Epithelial cell of prostate (primary cell): ENCODE data around the gene ZNF410.
"Not testable (repeated sequence)": the region's sequence is repeated elsewhere in the genome, so short reads cannot be mapped to it uniquely, and the experiment has no call there.

ENCODE experiments used
- DNase-seq: peaks from one replicate; pipeline ENCODE4 v3.0.0-alpha.2; 2011; ENCODE audit warnings: low read depth, low spot score
- H3K27ac ChIP-seq: fragments of 450-650 bp; 2 replicates; pipeline ENCODE4 v1.5.1; 2017; ENCODE audit warnings: mild to moderate bottlenecking

ZNF410 gene

DNA sequence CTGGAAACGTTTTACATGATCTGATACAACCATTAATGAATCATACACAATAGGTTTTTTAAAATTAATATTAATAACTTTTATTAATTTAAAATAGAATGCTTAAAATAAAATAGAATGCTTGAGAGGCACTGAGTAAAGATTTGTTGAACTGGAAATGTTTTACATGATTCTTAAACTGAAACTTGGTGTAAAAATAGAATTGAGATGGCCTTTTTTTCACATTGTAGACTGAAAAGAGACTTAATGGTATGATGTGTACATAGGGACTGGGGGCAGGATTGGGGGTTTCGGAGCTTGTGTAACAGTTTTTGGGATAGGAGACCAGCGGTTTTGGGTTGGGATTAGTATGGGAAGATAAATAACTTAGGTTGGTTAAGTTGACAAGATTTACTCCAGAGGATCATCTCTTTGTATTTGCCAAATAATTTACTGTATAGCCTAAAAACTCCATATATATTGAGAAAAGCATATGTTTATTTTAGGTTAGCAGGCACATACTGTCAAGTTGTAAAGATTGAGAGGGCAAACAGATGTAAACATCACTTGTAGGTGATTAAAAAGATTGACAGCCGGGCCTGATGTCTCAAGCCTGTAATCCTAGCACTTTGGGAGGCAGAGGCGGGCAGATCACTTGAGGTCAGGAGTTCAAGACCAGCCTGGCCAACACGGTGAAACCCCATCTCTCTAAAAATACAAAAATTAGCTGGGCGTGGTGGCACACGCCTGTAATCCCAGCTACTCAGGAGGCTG lies 2.0 kb upstream of the ZNF410 start:
- DNase-seq = no peak
- no peak overlapping the region for H3K27ac ChIP-seq

GRCh38 chr14:73887318-73887616 lies 608 bp downstream of the ZNF410 start:
- no peak for DNase-seq
- H3K27ac ChIP-seq = peak overlapping the region; percentile 91

- DNase-seq = no peak
- H3K27ac ChIP-seq = peak overlapping the region; percentile 91
Observed at GRCh38 chr14:73887694-73888459, 1.2 kb downstream of the ZNF410 start.

DNA sequence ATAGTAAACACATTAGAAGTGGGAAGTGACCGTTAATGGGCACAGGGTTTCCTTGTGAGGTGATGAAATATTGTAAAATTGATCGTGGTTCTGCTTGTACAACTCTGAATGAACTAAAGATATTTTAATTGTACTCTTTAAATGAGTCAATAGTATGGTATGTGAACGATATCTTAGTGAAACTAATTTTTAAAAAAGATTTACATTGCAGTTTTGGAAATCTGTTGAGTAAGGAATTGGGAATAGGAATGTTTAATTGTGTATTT lies 1.7 kb downstream of the ZNF410 start:
- peak overlapping the region; percentile 91 for H3K27ac ChIP-seq
- DNase-seq = no peak

DNA sequence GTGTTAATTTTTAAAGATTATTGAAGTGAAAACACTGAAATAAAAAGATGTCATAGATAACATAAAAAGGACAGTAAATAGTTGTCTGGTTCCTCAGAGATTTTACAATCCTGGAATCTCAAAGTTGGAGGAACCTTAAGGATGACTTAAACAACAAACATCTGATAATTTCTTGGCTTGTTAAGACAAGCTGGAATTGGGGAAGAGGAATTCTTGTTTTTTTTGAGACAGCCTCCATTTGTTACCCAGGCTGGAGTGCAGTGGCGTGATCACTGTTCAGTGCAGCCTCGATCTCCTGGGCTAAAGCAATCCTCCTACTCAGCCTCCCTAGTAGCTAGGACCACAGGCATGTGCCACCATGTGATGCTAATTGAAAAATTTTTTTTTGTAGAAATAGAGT lies 2.3 kb downstream of the ZNF410 start:
- peak overlapping the region; percentile 91 for H3K27ac ChIP-seq
- DNase-seq = no peak

GRCh38 chr14:73889376-73889775 lies 2.7 kb downstream of the ZNF410 start:
- peak overlapping the region; percentile 91 for H3K27ac ChIP-seq
- no peak for DNase-seq

GRCh38 chr14:73894180-73894687 lies 7.6 kb downstream of the ZNF410 start:
- not testable (repeated sequence) for H3K27ac ChIP-seq, DNase-seq

DNA sequence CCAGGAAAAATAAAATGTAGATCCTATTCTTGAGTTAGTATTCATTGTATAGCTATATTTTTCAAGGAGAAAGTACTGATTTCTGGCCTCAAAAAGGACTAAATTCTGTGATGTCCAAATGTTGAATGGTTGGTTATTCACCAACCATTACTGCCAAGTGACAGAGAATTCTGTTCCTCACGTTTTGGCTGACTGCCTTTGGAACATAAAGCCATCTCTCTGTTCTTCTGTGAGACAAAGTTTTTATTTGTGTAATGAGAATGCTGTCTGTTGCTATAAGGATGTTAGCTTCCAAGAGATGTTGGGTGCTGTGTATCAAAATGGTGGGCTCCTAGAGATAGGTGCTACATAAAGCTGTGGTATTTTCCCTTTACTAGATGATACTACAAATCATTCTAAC lies 9.3 kb downstream of the ZNF410 start:
- DNase-seq = no peak
- no peak overlapping the region for H3K27ac ChIP-seq

GRCh38 chr14:73896521-73896920 lies 9.9 kb downstream of the ZNF410 start:
- H3K27ac ChIP-seq = no peak overlapping the region
- DNase-seq = no peak

- H3K27ac ChIP-seq = no peak overlapping the region
- no peak for DNase-seq
Observed at GRCh38 chr14:73903028-73903427, 16.4 kb downstream of the ZNF410 start.

- no peak for DNase-seq
- no peak overlapping the region for H3K27ac ChIP-seq
Observed at GRCh38 chr14:73909681-73910080, 23.0 kb downstream of the ZNF410 start.

DNA sequence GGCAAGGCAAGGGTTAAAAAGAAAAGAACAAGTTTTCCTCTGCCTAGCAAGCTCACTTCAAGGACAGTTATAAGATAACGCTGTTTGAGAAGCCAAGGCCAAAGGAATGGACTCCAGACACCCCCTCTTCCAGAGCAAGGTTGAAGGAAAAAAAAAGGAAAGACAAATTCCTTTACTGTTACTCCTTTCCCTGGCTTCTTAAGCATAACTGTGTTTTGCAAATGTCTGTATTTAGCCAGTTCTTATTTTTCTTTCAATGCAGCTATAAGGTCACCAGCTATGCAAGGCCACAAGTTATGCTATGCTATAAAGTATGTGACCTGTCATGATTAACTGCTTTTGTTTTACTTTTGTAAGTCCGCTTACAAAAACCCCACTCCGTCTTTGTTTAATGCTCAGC lies 26.6 kb downstream of the ZNF410 start:
- no peak overlapping the region for H3K27ac ChIP-seq
- no peak for DNase-seq

DNA sequence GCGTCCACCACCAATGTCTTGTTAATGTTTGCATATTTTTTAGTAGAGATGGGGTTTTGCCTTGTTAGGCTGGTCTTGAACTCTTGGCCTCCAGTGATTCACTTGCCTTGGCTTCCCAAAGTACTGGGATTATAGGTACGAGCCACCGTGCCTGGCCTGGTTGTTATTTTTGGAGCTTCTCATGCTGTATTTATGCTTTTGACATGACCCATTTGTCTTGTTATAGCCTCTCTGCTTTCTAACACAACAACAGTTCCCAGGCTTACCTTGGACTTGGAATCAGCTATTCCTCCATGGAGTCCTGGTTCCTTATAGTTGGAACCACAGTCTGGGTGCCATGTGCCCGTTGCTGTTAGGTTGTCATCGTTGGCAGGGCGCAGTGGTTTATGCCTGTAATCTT lies 29.7 kb downstream of the ZNF410 start:
- H3K27ac ChIP-seq = no peak overlapping the region
- no peak for DNase-seq

- not testable (repeated sequence) for DNase-seq, H3K27ac ChIP-seq
Observed at GRCh38 chr14:73919457-73919856, 32.8 kb downstream of the ZNF410 start.

GRCh38 chr14:73924337-73924736 lies 37.7 kb downstream of the ZNF410 start:
- DNase-seq = no peak
- no peak overlapping the region for H3K27ac ChIP-seq

- H3K27ac ChIP-seq = no peak overlapping the region
- DNase-seq = no peak
Observed at GRCh38 chr14:73935666-73936065, 49.0 kb downstream of the ZNF410 start.

GRCh38 chr14:73936548-73936947 lies 49.9 kb downstream of the ZNF410 start:
- DNase-seq = no peak
- H3K27ac ChIP-seq = no peak overlapping the region

- DNase-seq = no peak
- no peak overlapping the region for H3K27ac ChIP-seq
Observed at GRCh38 chr14:73937012-73937411, 50.4 kb downstream of the ZNF410 start.

- DNase-seq = no peak
- H3K27ac ChIP-seq = no peak overlapping the region
Observed at GRCh38 chr14:73942180-73942579, 55.5 kb downstream of the ZNF410 start.

DNA sequence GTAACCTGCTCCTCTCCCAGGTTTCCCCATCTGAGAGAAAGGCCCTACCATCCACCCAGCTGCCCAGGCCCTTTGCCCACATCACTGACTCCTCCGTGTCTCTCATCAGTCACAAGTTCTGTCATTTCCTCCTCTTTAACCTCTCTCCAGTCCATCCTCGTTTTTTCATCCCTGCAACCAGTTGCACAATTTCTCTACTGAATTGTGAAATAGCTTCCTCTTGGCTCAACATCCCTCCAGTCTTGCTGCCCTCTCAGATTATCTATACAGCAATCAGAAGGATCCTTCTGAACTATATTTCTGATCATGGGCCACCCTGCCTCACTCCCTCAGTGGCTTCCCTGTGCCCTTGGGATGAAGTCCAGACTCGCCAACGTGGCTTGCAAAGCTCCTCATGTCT lies 56.4 kb downstream of the ZNF410 start:
- H3K27ac ChIP-seq = no peak overlapping the region
- DNase-seq = peak; percentile 2

GRCh38 chr14:73944432-73945158 lies 57.9 kb downstream of the ZNF410 start:
- H3K27ac ChIP-seq = no peak overlapping the region
- DNase-seq = no peak
